Measurements from ENCODE around the gene RAB26. TPM values are rescaled to one million over a fixed set of nuclear protein-coding genes. Genes with fewer than 3 reads are reported as not detected.

The RAB26 gene
- total and polyA plus RNA-seq, 2 experiments from 2014 or later: 4.1 to 8.7 TPM

GRCh38 chr16:2156849-2157224, 8.4 kb downstream of the RAB26 start (continued):
- TF ChIP-seq, protein P1, sequence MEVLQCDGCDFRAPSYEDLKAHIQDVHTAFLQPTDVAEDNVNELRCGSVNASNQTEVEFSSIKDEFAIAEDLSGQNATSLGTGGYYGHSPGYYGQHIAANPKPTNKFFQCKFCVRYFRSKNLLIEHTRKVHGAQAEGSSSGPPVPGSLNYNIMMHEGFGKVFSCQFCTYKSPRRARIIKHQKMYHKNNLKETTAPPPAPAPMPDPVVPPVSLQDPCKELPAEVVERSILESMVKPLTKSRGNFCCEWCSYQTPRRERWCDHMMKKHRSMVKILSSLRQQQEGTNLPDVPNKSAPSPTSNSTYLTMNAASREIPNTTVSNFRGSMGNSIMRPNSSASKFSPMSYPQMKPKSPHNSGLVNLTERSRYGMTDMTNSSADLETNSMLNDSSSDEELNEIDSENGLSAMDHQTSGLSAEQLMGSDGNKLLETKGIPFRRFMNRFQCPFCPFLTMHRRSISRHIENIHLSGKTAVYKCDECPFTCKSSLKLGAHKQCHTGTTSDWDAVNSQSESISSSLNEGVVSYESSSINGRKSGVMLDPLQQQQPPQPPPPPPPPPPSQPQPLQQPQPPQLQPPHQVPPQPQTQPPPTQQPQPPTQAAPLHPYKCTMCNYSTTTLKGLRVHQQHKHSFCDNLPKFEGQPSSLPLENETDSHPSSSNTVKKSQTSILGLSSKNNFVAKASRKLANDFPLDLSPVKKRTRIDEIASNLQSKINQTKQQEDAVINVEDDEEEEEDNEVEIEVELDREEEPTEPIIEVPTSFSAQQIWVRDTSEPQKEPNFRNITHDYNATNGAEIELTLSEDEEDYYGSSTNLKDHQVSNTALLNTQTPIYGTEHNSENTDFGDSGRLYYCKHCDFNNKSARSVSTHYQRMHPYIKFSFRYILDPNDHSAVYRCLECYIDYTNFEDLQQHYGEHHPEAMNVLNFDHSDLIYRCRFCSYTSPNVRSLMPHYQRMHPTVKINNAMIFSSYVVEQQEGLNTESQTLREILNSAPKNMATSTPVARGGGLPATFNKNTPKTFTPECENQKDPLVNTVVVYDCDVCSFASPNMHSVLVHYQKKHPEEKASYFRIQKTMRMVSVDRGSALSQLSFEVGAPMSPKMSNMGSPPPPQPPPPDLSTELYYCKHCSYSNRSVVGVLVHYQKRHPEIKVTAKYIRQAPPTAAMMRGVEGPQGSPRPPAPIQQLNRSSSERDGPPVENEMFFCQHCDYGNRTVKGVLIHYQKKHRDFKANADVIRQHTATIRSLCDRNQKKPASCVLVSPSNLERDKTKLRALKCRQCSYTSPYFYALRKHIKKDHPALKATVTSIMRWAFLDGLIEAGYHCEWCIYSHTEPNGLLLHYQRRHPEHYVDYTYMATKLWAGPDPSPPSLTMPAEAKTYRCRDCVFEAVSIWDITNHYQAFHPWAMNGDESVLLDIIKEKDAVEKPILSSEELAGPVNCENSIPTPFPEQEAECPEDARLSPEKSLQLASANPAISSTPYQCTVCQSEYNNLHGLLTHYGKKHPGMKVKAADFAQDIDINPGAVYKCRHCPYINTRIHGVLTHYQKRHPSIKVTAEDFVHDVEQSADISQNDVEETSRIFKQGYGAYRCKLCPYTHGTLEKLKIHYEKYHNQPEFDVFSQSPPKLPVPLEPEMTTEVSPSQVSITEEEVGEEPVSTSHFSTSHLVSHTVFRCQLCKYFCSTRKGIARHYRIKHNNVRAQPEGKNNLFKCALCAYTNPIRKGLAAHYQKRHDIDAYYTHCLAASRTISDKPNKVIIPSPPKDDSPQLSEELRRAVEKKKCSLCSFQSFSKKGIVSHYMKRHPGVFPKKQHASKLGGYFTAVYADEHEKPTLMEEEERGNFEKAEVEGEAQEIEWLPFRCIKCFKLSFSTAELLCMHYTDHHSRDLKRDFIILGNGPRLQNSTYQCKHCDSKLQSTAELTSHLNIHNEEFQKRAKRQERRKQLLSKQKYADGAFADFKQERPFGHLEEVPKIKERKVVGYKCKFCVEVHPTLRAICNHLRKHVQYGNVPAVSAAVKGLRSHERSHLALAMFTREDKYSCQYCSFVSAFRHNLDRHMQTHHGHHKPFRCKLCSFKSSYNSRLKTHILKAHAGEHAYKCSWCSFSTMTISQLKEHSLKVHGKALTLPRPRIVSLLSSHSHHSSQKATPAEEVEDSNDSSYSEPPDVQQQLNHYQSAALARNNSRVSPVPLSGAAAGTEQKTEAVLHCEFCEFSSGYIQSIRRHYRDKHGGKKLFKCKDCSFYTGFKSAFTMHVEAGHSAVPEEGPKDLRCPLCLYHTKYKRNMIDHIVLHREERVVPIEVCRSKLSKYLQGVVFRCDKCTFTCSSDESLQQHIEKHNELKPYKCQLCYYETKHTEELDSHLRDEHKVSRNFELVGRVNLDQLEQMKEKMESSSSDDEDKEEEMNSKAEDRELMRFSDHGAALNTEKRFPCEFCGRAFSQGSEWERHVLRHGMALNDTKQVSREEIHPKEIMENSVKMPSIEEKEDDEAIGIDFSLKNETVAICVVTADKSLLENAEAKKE (CRISPR knock-in tag; IDR thresholded peaks at IDR 0.05): no peak
- no peak for TF ChIP-seq ZNF331 (CRISPR knock-in tag; IDR thresholded peaks at IDR 0.05; ENCODE audit: low read depth)
- no peak for TF ChIP-seq ZNF114 (CRISPR knock-in tag; IDR thresholded peaks at IDR 0.05)
- TF ChIP-seq, protein P2, sequence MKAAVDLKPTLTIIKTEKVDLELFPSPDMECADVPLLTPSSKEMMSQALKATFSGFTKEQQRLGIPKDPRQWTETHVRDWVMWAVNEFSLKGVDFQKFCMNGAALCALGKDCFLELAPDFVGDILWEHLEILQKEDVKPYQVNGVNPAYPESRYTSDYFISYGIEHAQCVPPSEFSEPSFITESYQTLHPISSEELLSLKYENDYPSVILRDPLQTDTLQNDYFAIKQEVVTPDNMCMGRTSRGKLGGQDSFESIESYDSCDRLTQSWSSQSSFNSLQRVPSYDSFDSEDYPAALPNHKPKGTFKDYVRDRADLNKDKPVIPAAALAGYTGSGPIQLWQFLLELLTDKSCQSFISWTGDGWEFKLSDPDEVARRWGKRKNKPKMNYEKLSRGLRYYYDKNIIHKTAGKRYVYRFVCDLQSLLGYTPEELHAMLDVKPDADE (IDR thresholded peaks at IDR 0.05): no peak
- no peak for TF ChIP-seq JUNB (IDR thresholded peaks at IDR 0.05; ENCODE audit: unreplicated experiment)
- no peak for TF ChIP-seq EZH2 (IDR thresholded peaks at IDR 0.05; ENCODE audit: low read depth, unreplicated experiment)
- TF ChIP-seq CREB1 (CRISPR knock-in tag; IDR thresholded peaks at IDR 0.05; ENCODE audit: low read depth): no peak
- TF ChIP-seq, protein P3, sequence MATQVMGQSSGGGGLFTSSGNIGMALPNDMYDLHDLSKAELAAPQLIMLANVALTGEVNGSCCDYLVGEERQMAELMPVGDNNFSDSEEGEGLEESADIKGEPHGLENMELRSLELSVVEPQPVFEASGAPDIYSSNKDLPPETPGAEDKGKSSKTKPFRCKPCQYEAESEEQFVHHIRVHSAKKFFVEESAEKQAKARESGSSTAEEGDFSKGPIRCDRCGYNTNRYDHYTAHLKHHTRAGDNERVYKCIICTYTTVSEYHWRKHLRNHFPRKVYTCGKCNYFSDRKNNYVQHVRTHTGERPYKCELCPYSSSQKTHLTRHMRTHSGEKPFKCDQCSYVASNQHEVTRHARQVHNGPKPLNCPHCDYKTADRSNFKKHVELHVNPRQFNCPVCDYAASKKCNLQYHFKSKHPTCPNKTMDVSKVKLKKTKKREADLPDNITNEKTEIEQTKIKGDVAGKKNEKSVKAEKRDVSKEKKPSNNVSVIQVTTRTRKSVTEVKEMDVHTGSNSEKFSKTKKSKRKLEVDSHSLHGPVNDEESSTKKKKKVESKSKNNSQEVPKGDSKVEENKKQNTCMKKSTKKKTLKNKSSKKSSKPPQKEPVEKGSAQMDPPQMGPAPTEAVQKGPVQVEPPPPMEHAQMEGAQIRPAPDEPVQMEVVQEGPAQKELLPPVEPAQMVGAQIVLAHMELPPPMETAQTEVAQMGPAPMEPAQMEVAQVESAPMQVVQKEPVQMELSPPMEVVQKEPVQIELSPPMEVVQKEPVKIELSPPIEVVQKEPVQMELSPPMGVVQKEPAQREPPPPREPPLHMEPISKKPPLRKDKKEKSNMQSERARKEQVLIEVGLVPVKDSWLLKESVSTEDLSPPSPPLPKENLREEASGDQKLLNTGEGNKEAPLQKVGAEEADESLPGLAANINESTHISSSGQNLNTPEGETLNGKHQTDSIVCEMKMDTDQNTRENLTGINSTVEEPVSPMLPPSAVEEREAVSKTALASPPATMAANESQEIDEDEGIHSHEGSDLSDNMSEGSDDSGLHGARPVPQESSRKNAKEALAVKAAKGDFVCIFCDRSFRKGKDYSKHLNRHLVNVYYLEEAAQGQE (IDR thresholded peaks at IDR 0.05; ENCODE audit: unreplicated experiment): no peak
- no peak for TF ChIP-seq NANOG (IDR thresholded peaks at IDR 0.05; ENCODE audit: borderline replicate concordance)

Measured in GM23338 (cell line).